GM12891 (cell line): ENCODE measurements around the gene AUH.

Source experiments
- POLR2A ChIP-seq: IDR thresholded peaks from 2 replicates; pipeline ENCODE4 v1.6.1; 2011; ENCODE audit warnings: low read depth, low read length, control low read depth
- POLR2AphosphoS5 ChIP-seq: IDR thresholded peaks from 2 replicates; pipeline ENCODE4 v1.6.1; 2011; ENCODE audit warnings: low read depth, low read length, control low read depth

DNA sequence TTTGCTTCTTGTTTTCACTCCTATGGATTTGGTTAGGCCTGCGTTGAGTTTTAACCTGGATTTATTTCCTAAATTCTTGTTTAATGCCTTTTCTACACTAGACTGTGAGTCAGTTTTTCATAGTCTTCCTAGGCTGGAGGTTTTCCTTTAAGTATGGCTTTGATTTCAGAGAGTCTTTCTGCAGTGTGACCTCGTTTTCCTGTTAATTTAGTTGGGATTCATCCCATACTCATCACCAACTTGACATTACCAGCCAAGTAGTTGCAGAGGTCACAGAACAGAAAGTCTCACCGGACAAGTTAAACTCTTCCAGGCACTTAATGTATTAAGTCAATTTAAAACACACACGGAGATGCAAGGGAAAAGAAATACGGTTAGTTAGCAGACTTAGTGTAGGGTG is 29.7 kb upstream of the AUH start:
- TF ChIP-seq POLR2A (no peak), POLR2AphosphoS5 (no peak)
